IPS-18a (cell line): ENCODE results near the gene CBY2.

Experiments
- H3K27ac ChIP-seq: one replicate; pipeline ENCODE4 v1.5.1; 2013; ENCODE audit warnings: low read length
- H3K27me3 ChIP-seq: one replicate; pipeline ENCODE4 v1.6.1; 2013; ENCODE audit warnings: mild to moderate bottlenecking, low read length; ENCODE audit not compliant: control insufficient read depth, insufficient read depth
- H3K36me3 ChIP-seq: one replicate; pipeline ENCODE4 v1.6.1; 2013; ENCODE audit warnings: low read depth, low read length; ENCODE audit not compliant: control insufficient read depth
- H3K4me1 ChIP-seq: one replicate; pipeline ENCODE4 v1.6.1; 2013; ENCODE audit warnings: low read depth, low read length; ENCODE audit not compliant: control insufficient read depth
- H3K4me3 ChIP-seq: one replicate; pipeline ENCODE4 v1.5.1; 2013; ENCODE audit warnings: low read length
- H3K9ac ChIP-seq: one replicate; pipeline ENCODE4 v1.6.1; 2013; ENCODE audit warnings: mild to moderate bottlenecking, low read length, moderate library complexity
- H3K9me3 ChIP-seq: one replicate; pipeline ENCODE4 v1.6.1; 2013; ENCODE audit warnings: low read depth, low read length; ENCODE audit not compliant: control insufficient read depth

The CBY2 gene

DNA sequence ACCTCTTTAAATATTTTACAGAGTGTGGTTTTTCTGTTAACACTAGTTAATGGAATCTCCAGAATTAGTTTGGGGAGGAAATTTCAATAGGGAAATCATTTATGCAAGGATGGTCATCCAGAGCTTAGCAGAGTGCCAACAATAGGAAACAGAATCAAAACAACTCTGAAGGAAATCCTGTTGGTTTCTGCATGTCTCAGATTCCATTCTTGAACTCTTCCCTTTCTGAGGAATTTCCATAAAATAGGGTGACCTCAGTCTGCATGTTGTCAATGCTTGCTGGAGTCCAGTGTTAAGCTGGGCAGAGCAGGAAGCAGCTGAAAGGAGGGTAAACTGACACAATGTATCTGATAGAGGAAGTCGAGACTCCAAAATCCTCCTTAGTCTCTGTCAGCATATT lies 16.9 kb downstream of the CBY2 start:
- Histone ChIP-seq H3K4me1 (peaks cover 8% of the 10 kb centered on the region), H3K27ac (no peak overlapping the region), H3K36me3 (no peaks in the 10 kb centered on the region), H3K4me3 (no peak overlapping the region), H3K9me3 (no peaks in the 10 kb centered on the region), H3K9ac (no peak overlapping the region), H3K27me3 (no peaks in the 10 kb centered on the region)

DNA sequence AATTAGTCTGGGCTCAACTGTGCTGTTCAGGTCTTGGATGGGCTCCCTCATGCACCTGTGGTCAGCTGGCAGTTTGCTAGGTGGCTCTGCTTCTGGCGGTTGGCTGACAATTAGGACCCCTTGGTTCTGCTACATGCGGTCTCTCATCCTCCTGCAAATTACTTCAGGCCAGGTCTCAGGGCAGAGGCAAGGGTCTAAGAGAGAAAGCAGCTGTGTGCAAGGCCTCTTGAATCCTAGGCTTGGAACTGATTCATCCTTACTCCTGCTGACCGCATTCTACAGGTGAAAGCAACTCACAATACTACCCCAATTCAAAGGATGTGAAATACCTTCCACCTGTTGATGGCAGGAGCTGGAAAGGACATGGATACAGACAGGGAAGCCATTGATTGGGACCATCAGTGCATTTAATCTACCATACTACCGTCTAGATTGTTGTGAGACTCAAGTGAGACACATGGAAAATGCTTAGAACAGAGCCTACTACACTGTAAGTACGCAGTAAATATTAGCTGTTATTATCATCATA lies 19.1 kb downstream of the CBY2 start:
- Histone ChIP-seq H3K27ac (no peak overlapping the region), H3K4me1 (peaks cover 8% of the 10 kb centered on the region), H3K36me3 (no peaks in the 10 kb centered on the region), H3K9me3 (no peaks in the 10 kb centered on the region), H3K4me3 (no peak overlapping the region), H3K27me3 (no peaks in the 10 kb centered on the region), H3K9ac (no peak overlapping the region)

DNA sequence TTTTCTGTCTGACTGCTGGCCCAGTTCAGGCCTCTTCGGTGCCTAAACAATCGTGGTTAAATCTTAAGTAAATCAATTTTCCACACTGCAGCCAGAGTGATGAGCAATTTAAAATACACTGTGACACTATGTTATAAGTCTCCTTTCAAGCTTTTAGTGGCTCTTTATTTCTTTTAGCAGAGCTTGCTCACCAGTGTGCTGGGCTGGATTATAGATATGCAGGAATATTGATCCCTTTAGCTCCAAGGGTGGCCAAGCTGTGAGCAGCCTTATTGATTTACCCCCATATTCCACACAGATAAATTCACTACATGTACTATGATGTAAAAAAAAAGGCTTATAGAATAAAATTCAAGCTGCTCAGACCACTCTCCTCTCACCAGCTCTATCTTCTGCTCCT lies 21.7 kb downstream of the CBY2 start:
- no peak overlapping the region for H3K27ac ChIP-seq
- no peaks in the 10 kb centered on the region for H3K27me3 ChIP-seq
- H3K4me1 ChIP-seq = peaks cover 8% of the 10 kb centered on the region
- H3K9me3 ChIP-seq = no peaks in the 10 kb centered on the region
- no peaks in the 10 kb centered on the region for H3K36me3 ChIP-seq
- no peak overlapping the region for H3K4me3 ChIP-seq
- no peak overlapping the region for H3K9ac ChIP-seq

DNA sequence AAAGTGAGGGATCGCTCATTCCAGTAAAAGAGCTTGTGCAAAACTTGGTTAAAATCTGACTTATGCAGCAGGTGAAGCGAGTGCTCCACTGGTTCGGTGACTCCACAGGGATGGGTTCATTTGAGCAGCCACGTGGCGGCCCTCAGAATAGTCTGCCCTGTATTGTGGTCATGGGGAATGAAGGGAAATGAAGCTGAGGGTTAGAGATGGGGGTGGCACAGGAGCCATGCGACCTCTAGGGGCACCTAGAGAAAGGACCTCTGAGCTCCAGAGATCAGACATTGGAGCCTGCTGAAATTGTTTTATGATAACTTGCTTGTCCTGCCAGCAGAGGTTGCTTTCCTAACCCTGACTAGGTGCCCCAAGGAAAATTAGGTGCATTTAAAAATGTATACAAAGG lies 26.6 kb downstream of the CBY2 start:
- Histone ChIP-seq H3K9ac (no peak overlapping the region), H3K36me3 (no peaks in the 10 kb centered on the region), H3K4me3 (no peak overlapping the region), H3K9me3 (no peaks in the 10 kb centered on the region), H3K4me1 (peaks cover 1% of the 10 kb centered on the region), H3K27me3 (no peaks in the 10 kb centered on the region), H3K27ac (no peak overlapping the region)

DNA sequence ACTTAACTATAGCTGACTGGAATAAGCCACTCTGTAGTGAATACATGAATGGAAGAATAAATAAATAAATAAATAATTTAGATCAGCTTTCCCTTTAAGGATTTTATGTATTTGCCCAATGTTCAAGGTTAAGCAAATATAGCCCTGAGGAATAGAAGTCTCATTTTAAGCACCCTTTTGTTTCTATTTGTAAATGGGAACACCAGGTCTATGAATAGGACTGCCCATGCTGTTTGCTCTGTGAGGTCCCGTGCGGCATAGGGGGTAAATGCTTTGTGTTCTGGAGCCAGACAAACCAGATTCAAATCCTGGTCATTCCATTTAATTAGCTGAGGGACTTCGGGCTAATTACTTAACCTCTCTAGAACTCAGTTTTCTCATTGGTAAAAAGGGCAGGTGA lies 29.3 kb downstream of the CBY2 start:
- no peaks in the 10 kb centered on the region for H3K9me3 ChIP-seq
- no peak overlapping the region for H3K27ac ChIP-seq
- no peaks in the 10 kb centered on the region for H3K27me3 ChIP-seq
- no peak overlapping the region for H3K4me3 ChIP-seq
- H3K36me3 ChIP-seq = no peaks in the 10 kb centered on the region
- H3K4me1 ChIP-seq = no peaks in the 10 kb centered on the region
- no peak overlapping the region for H3K9ac ChIP-seq

DNA sequence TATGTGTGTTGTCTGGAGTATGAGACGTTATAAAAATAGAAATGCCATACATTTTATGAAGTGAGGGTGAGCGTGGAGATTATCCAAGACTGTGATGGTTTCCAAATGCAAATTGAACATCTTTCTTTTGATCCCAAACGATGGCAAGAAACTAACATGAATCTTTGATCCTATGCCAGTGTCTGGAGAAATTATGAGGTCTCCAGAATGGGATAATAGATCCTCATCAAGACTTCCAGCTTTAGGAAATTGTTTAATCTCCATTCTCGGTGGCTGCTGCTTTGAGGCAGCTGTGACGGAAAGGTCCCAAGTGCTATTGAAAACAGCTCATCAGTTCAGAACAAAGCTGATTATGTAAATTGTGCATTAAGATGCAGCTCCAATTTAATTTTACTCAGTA lies 30.8 kb downstream of the CBY2 start:
- no peak overlapping the region for H3K9ac ChIP-seq
- H3K27me3 ChIP-seq = no peaks in the 10 kb centered on the region
- H3K9me3 ChIP-seq = no peaks in the 10 kb centered on the region
- H3K27ac ChIP-seq = no peak overlapping the region
- H3K4me1 ChIP-seq = no peaks in the 10 kb centered on the region
- H3K36me3 ChIP-seq = no peaks in the 10 kb centered on the region
- H3K4me3 ChIP-seq = no peak overlapping the region

DNA sequence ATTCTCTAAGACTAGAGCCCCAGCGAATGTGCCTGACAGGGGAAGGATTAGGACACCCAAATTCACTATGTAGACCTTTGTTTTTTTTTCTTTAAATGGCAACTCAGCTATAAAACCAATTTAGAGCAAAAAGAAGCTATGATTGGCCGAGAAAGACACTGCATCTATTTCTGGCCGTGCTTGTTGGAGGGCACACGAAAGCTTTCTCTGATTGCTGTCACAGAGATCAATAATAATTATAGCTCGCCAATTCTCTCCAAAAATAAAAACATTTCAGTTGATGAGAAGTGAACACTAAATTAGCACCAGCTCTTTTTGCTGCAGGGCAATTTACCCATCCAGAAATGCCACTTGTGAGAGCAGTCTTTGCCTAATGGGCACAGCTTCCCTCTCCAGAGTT lies 31.2 kb downstream of the CBY2 start:
- Histone ChIP-seq H3K27ac (no peak overlapping the region), H3K27me3 (no peaks in the 10 kb centered on the region), H3K9ac (no peak overlapping the region), H3K9me3 (no peaks in the 10 kb centered on the region), H3K4me1 (no peaks in the 10 kb centered on the region), H3K36me3 (no peaks in the 10 kb centered on the region), H3K4me3 (no peak overlapping the region)

DNA sequence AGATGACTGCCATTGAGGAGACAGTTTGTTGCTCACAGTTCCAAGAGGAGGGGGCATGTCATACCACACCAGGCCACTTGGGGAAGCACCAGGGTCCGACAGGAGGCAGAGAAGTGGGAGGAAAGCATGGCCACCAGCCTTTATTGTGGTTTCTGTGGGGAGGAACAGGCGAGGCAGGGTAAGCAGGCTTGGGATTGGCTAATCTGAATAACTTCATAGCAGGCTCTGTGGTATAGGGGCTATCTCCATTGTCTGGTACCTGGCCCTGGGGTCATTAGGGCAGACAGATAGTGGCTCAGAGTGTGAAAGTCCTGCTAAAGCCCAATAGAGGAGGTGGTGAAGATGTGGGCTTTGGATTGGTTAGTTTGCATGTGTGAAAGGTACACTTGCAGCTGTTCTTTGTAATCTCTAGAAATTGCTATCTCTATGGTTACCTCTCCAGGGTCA lies 35.5 kb downstream of the CBY2 start:
- Histone ChIP-seq H3K4me3 (no peak overlapping the region), H3K27me3 (no peaks in the 10 kb centered on the region), H3K9me3 (no peaks in the 10 kb centered on the region), H3K36me3 (no peaks in the 10 kb centered on the region), H3K27ac (no peak overlapping the region), H3K9ac (no peak overlapping the region), H3K4me1 (no peaks in the 10 kb centered on the region)

DNA sequence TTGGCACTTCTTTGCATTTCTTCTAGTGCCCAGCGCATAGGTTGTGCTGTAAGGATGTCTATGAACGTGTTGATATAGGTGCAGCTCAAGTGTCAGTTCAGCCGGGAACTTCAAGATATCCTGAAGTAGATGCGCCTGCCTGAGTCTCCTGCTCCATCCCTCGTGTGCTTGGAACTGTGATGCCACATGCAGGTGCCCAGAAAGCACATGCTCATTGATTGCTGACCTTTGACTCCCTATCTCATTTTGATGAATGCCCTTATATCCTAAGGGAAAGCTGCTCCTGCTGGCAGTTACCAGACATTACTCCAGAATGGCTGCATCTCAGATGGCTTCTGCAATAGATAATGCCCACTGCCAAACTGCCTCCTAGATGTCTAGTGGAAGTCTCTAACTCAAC lies 40.9 kb downstream of the CBY2 start:
- no peaks in the 10 kb centered on the region for H3K36me3 ChIP-seq
- no peak overlapping the region for H3K9ac ChIP-seq
- no peaks in the 10 kb centered on the region for H3K9me3 ChIP-seq
- no peaks in the 10 kb centered on the region for H3K4me1 ChIP-seq
- H3K4me3 ChIP-seq = no peak overlapping the region
- no peak overlapping the region for H3K27ac ChIP-seq
- H3K27me3 ChIP-seq = no peaks in the 10 kb centered on the region

DNA sequence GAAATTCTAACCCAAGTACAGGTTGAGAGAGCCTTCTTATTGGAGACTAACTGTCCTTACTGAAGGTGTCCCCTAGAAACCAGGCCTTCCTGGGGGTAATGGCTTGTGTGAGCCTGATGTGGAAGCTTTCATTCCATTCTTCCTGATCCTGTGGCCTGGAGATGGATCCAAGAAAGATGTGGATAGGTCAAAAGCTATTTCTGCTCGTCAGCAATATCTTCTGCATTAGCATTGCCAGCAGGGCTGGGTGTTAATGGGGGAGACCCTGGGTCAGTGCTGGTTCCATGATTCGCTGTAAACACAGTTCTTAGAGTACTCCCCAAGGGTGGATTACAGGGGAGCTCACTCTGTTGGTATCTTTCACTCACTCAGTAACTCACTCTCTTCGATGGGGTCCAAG lies 42.9 kb downstream of the CBY2 start:
- no peaks in the 10 kb centered on the region for H3K27me3 ChIP-seq
- peaks cover 5% of the 10 kb centered on the region for H3K4me1 ChIP-seq
- H3K9me3 ChIP-seq = no peaks in the 10 kb centered on the region
- H3K4me3 ChIP-seq = no peak overlapping the region
- H3K27ac ChIP-seq = no peak overlapping the region
- no peaks in the 10 kb centered on the region for H3K36me3 ChIP-seq
- no peak overlapping the region for H3K9ac ChIP-seq

DNA sequence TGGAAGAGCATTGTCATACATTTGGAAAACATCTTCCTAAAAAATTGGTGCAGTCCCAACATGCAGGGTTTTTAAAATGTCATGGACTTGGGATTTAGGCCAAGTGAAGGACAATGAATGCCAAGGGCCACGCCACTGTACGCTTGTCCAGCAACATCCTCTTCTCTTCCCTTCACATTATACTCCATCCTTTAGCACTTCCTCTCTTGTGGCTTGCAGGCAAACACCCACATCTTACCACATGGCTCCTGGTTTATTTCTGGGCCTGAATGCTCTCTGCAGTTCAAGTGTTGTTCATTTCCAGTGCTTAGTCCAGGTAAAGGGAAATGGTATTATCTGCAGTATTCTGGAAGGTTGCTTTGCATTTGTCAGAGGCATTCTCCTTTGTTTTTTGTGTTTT lies 45.0 kb downstream of the CBY2 start:
- H3K27ac ChIP-seq = no peak overlapping the region
- no peak overlapping the region for H3K4me3 ChIP-seq
- H3K9me3 ChIP-seq = no peaks in the 10 kb centered on the region
- H3K27me3 ChIP-seq = no peaks in the 10 kb centered on the region
- H3K4me1 ChIP-seq = peaks cover 5% of the 10 kb centered on the region
- H3K36me3 ChIP-seq = no peaks in the 10 kb centered on the region
- H3K9ac ChIP-seq = no peak overlapping the region

DNA sequence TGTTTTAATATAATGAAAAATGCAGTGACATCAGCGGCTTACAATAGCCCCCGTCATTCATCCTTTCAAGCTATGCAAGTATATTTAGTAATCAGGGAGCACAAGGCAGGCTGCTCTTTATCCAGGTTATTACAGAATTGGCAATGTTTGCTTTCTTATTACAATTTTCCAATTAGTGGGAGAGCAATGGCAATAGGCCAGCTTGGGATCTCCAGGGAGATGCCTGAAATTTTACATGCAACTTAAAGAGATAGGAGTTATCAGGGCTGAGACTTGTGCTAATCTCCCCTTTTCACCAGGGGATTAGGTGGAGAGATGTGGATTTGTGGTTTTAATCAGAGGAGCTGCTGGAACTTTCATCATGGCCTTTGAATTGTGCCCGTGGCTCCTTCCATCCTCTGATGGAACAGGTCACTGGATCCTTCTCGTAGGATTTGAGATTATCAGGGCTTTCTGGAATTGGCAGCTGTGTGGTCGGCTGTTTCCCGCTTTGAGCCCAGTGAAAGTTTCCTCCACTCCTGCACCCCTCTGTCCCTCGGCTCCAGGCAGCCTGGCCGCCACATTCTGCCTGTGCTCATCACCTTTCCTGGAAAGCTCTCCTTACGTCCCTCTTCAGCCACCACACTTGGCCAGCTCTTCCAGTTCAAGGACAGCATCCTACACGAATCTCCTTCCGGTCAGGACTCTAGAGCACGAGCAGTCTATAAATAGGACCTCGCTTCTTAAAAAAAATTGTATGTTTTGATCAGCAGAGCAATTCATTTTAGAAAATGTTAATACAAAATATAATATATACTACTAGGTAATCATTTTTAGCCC lies 47.0 kb downstream of the CBY2 start:
- H3K4me3 ChIP-seq = no peak overlapping the region
- H3K36me3 ChIP-seq = no peaks in the 10 kb centered on the region
- no peaks in the 10 kb centered on the region for H3K9me3 ChIP-seq
- H3K4me1 ChIP-seq = peaks cover 5% of the 10 kb centered on the region
- no peak overlapping the region for H3K9ac ChIP-seq
- H3K27me3 ChIP-seq = no peaks in the 10 kb centered on the region
- no peak overlapping the region for H3K27ac ChIP-seq
